Measurements from ENCODE around the gene NHLRC2.
"Not testable (repeated sequence)": the region's sequence is repeated elsewhere in the genome, so short reads cannot be mapped to it uniquely, and the experiment has no call there.

NHLRC2 gene

DNA sequence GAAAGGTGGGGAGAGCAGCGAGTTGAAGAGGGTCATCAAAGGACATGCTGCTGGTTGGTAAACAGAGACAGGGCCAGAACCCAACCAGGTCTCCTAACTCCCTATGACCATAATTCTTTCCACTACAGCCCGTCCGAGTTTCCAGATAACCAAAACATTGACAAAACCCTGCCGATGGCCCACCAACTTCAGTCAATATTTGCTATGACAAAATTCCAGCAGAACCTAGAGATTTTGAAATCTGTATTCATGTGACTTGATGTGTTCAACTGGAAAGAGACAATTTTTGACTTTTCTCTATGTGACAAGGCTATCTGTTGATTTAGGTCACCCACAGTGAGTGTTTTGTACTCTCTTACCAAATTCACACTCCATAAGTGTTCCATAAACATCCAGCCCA, 86.7 kb downstream of the NHLRC2 start:
- no peak for DNase-seq (ENCODE audit: low read depth)

DNA sequence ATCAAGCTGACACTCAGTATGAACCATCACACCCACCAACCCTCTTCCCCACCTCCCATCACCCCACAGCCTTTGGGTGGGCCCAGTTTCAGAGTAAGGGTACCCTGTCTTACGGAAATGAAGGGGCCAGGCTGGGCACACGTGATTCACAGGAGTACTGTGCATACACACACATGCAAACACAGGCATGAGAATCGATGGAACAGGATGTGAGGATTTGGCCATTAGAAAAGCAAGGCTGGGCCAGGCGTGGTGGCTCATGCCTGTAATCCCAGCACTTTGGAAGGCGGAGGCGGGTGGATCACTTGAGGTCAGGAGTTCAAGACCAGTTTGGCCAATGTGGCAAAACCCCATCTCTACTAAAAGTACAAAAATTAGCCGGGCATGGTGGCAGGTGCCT, 88.7 kb downstream of the NHLRC2 start:
- DNase-seq (ENCODE audit: low read depth): not testable (repeated sequence)

DNA sequence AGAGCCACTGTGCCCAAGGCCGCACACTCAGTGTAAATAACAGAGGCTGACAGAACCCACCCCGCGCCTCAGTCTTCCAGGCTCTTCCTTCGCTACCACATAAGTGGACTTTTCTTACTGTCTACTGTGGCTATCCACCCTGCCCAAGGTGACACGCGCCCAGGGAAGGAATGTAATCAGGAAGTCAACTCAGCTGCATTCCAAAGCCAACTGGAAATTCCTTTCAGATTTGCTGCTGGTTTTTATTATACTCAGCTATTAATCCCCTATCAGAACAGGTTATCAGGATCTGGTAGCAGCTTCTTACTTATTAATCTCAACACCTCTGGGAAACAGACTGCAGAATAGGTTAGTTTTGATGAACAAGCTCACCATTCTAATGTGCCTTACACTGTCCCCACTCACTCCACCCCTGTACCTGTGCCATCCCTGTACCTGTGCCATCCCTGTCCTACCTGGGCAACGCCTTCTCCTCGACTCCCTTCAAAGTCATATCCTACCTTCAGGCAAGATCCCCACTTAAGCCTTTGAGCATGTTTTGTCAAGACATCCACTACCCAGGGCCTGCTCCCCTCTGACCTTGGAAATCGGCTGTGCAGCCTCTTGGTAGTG, 90.7 kb downstream of the NHLRC2 start:
- no peak for DNase-seq (ENCODE audit: low read depth)

GRCh38 chr10:113945687-113946085, 91.2 kb downstream of the NHLRC2 start:
- no peak for DNase-seq (ENCODE audit: low read depth)

- DNase-seq (ENCODE audit: low read depth): no peak
These were observed 93.0 kb downstream of the NHLRC2 start for GRCh38 chr10:113947184-113948041.

DNA sequence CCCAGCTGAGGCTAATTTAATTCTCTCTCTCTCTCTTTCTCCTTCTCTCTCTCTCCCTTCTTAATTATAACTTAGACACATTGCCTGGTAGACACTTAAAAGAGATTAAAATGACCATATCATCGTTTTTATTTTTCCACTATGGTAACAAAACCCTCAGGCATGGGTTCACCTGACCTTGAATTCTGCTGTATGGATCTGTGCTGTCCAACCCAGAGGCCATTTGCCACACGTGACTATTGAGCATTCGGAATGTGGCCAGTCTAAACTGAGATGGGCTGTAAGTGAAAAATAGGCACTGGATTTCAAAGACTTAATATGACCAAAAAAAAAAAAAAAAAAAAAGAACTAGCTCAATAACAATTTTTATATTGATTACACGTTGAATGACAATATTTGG, 93.6 kb downstream of the NHLRC2 start:
- DNase-seq (ENCODE audit: low read depth): no peak

GRCh38 chr10:113950268-113950667, 95.8 kb downstream of the NHLRC2 start:
- no peak for DNase-seq (ENCODE audit: low read depth)

GRCh38 chr10:113953505-113954272, 99.2 kb downstream of the NHLRC2 start:
- DNase-seq (ENCODE audit: low read depth): no peak

DNA sequence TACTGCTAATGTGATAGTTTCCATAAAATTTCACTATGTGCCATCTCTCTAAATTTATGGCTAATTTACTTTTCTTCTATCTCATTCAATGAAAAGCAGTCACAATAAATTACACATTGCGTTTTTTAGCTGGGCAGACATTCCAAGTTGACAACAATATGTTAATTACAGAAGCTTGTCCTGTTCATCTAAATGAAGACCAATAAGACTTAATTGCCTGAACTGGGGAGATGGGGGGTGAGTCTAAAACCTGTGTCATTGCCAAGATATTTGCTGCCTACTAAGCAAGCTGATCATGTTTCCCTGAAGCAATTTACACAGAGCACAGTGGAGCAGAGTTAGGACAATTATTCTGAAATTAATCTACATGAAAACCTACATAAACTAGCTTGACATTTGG, 99.9 kb downstream of the NHLRC2 start:
- no peak for DNase-seq (ENCODE audit: low read depth)

DNA sequence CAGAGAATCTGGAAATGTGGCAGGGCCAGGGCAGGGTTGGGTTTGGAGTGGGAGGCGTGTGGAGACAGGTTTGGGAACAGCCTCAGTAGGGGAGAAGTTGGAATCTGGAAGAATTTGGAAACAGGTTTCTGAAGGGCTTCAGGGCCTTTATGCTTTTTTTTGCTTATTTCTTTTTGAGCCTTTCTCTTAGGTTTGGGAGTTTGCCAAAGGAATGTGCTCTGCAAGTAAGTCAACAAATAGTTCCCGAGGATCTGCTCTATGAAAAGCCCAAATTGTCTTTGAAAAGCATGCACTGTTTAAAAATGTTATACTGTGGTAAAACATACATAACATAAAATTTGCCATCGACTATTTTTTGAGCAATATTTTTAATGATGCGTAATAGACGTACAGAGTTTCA, 102.6 kb downstream of the NHLRC2 start:
- DNase-seq (ENCODE audit: low read depth): no peak

GRCh38 chr10:113958631-113959382, 104.3 kb downstream of the NHLRC2 start:
- no peak for DNase-seq (ENCODE audit: low read depth)

- no peak for DNase-seq (ENCODE audit: low read depth)
These were observed 104.9 kb downstream of the NHLRC2 start for GRCh38 chr10:113959383-113959760.

DNA sequence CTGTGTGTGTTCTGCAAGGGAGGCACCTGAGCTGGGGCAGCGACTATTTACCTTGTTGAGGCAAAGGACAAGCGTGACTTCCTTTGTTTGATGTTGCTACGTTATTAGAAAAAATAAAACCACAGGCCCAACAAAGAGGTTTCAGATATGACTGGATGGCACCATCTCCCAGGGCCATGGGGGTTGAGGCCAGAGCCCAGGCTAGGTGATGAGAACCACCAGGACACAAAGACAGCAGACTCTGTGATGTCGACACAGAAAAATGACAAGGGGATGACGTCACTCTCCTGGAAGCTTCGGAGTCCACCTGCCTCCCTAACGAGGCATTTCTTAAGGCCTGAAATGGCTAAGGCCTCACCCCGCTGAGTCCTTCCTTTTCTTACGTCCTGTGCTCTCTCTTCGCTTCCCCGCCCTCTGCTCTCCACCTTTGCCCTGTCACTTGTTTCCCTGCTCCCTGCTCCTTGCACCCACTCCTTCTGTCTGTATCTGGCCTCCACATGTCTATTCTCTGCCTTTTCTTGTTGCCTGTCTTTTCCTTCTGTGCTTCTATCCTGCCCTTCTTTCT, 106.2 kb downstream of the NHLRC2 start:
- no peak for DNase-seq (ENCODE audit: low read depth)

GRCh38 chr10:113961182-113962031, 106.9 kb downstream of the NHLRC2 start:
- DNase-seq (ENCODE audit: low read depth): peak; percentile 37

DNA sequence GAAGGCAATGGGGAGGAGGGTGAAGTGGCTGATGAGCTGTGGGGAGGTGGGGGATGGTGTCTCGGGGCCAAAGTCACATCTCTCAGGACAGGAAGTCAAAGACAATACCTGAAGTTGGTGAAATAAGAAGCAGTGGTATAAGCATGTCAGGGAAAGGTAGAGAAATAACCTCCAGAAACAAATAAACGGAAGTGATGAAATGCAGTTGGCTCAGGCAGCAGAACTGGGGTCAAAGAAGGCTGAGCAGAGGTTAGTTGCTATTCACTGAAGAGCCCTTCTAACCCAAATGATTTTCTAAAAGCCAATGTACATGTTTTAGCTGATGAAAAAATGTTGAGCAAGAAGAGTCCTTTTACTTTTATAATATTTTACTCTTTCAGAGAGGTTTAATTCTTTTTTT, 110.6 kb downstream of the NHLRC2 start:
- DNase-seq (ENCODE audit: low read depth): no peak

DNA sequence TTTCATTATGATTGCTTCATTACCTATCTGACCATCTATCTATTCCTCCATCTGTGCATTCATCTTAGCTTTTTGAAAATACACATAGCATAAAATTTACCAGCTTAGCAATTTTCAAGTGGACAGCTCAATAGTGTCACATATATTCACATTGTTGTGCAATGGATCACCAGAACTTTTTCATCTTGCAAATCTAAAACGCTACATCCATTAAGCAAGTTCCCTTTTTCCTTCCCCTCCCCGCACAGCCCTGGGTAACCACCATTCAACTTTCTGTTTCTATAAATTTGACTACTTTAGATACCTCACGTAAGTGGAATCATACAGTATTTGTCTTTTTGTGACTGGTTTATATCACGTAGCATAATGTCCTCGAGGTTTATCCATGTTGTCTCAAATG, 111.2 kb downstream of the NHLRC2 start:
- DNase-seq (ENCODE audit: low read depth): no peak
